Activated CD4-positive, alpha-beta T cell treated with anti-CD3 and anti-CD28 coated beads, Interleukin-2, Interleukin-6, amounts not matched to agents 100 ng/mL and 50 ng/mL, durations not matched to agents 16 hours and 8 hours (primary cell): ENCODE results near the gene KCNK3.
"Not testable (repeated sequence)": the region's sequence is repeated elsewhere in the genome, so short reads cannot be mapped to it uniquely, and the experiment has no call there.

Source experiments
- DNase-seq: peaks from one replicate; pipeline ENCODE4 v3.0.0-alpha.2; 2020

The KCNK3 gene

GRCh38 chr2:26733413-26733812 lies 40.9 kb downstream of the KCNK3 start:
- DNase-seq = no peak

- no peak for DNase-seq
These were observed 42.6 kb downstream of the KCNK3 start for GRCh38 chr2:26735097-26735496.

- no peak for DNase-seq
These were observed 43.5 kb downstream of the KCNK3 start for GRCh38 chr2:26735883-26736588.

GRCh38 chr2:26737221-26737620 lies 44.7 kb downstream of the KCNK3 start:
- DNase-seq = no peak

- DNase-seq = no peak
These were observed 46.0 kb downstream of the KCNK3 start for GRCh38 chr2:26738481-26738880.

GRCh38 chr2:26739514-26739913 lies 47.0 kb downstream of the KCNK3 start:
- DNase-seq = no peak

- DNase-seq = no peak
These were observed 47.8 kb downstream of the KCNK3 start for GRCh38 chr2:26740346-26740745.

- peak; percentile 16 for DNase-seq
These were observed 48.4 kb downstream of the KCNK3 start for GRCh38 chr2:26740890-26741302.

- no peak for DNase-seq
These were observed 49.7 kb downstream of the KCNK3 start for GRCh38 chr2:26742048-26742770.

- no peak for DNase-seq
These were observed 51.3 kb downstream of the KCNK3 start for GRCh38 chr2:26743852-26744251.

- no peak for DNase-seq
These were observed 52.4 kb downstream of the KCNK3 start for GRCh38 chr2:26744953-26745352.

- DNase-seq = peak; percentile 84
These were observed 53.2 kb downstream of the KCNK3 start for GRCh38 chr2:26745609-26746327.

GRCh38 chr2:26746934-26747333 lies 54.4 kb downstream of the KCNK3 start:
- no peak for DNase-seq

GRCh38 chr2:26749787-26750420 lies 57.4 kb downstream of the KCNK3 start:
- not testable (repeated sequence) for DNase-seq

GRCh38 chr2:26750467-26750866 lies 57.9 kb downstream of the KCNK3 start:
- not testable (repeated sequence) for DNase-seq

- DNase-seq = no peak
These were observed 60.1 kb downstream of the KCNK3 start for GRCh38 chr2:26752656-26753055.

GRCh38 chr2:26754539-26754938 lies 62.0 kb downstream of the KCNK3 start:
- DNase-seq = no peak

- DNase-seq = no peak
These were observed 62.6 kb downstream of the KCNK3 start for GRCh38 chr2:26754972-26755670.

- no peak for DNase-seq
These were observed 63.8 kb downstream of the KCNK3 start for GRCh38 chr2:26756337-26756736.

- DNase-seq = peak; percentile 65
These were observed 65.6 kb downstream of the KCNK3 start for GRCh38 chr2:26757873-26758789.

GRCh38 chr2:26758790-26759321 lies 66.3 kb downstream of the KCNK3 start:
- no peak for DNase-seq
